Body of pancreas (tissue), 4 donors: Measurements from ENCODE around the gene UBQLN3. TPM values are rescaled to one million over a fixed set of nuclear protein-coding genes. Genes with fewer than 3 reads are reported as not detected.

Experiments used
- ATAC-seq: fragments of 150-250 bp; one replicate; pipeline ENCODE4 v1.9.1; 2016
- DNase-seq, 4 donors: peaks; one replicate each; pipeline ENCODE4 v3.0.0-alpha.2; 2019
- H3K27ac ChIP-seq, 4 donors: fragments of 200-600 bp; sonication (generic); 1 replicate in 3 of 4; 2 replicates in 1 of 4; pipeline versions ENCODE4 v1.5.1 to v1.6.1; 2016 to 2019; ENCODE audit warnings: mild to moderate bottlenecking in 1 of 4, mixed read lengths in 1 of 4, moderate library complexity in 1 of 4
- H3K27me3 ChIP-seq, 2 donors: fragments of 200-600 bp; sonication (generic); one replicate each; pipeline ENCODE4 v1.6.0; 2016; ENCODE audit warnings: mild to moderate bottlenecking in 1 of 2
- H3K36me3 ChIP-seq, 2 donors: fragments of 200-600 bp; sonication (generic); replicated peaks in 1 of 2; 2 replicates each; pipeline ENCODE4 v1.5.1; 2016; ENCODE audit warnings: low read depth in 2 of 2; ENCODE audit not compliant: insufficient read depth in 1 of 2
- H3K4me1 ChIP-seq: fragments of 200-600 bp; sonication (generic); one replicate; pipeline ENCODE4 v1.6.0; 2016
- H3K4me3 ChIP-seq, 2 donors: fragments of 200-600 bp; sonication (generic); 1 replicate in 1 of 2; 2 replicates in 1 of 2; pipeline ENCODE4 v1.5.1; 2016 to 2019
- H3K9me3 ChIP-seq, 3 donors: fragments of 200-600 bp; sonication (generic); 1 replicate in 2 of 3; 2 replicates in 1 of 3; pipeline ENCODE4 v1.5.1; 2016
- POLR2A ChIP-seq, 3 donors: fragments of 450-650 bp; IDR thresholded peaks; one replicate each; pipeline ENCODE4 v1.6.1; 2016; ENCODE audit warnings: antibody characterized with exemption in 3 of 3, mild to moderate bottlenecking in 2 of 3
- WGBS, 2 donors: methylation state at CpG; one replicate each; pipeline ENCODE4 v1.1.5; 2017; 5-methylcytosine and 5-hydroxymethylcytosine counted together
- intact Hi-C: fragments of 100-400 bp; cut with DNase I; formaldehyde crosslinking; loops from one replicate; pipeline ENCODE4 v1.15.1; 2023
- total RNA-seq, 2 donors: library from RNA; depleted of rRNA; stranded (reverse); fragments of >200 nt; gene quantifications; one replicate each; pipeline ENCODE4 v1.1.0, GENCODE V29; 2016
- TF ChIP-seq, protein P1 (sequence below), 7 experiments: fragments of 450-650 bp in 4 of 7; fragments of 200-600 bp in 3 of 7; sonication (generic) in 3 of 7; IDR thresholded peaks; one replicate each; pipeline ENCODE4 v1.5.1; 2016 to 2019; ENCODE audit warnings: antibody characterized with exemption in 7 of 7

UBQLN3 gene
- total RNA-seq, 2 donors from 2014 or later: 1.3 TPM; not detected in 1

DNA sequence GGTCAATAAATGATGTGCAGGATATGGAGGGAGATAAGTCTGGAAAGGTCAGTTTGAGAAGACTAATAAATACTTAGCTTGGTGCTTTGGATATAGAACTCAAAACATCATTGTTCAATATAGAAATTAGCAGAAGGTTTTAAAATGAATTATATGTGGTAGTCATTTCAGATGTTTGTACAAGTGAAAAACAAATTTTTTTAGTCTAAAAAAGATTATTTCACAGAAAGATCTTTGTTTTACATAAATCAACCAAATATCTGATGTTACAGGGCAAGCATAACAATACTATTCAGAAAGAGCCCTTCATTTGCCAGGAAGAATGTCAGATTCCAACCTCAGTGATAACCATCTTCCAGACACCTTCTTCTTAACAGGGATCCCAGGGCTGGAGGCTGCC, 21.4 kb downstream of the UBQLN3 start, which contains the start of gene OR52D1:
TSS of gene OR52D1 (plus strand) at position 301 of the 400 bp plus-strand sequence. CDS start at position 323, 22 bp downstream.
- H3K9me3 ChIP-seq: no peaks in the 10 kb centered on the region
- H3K4me1 ChIP-seq: no peaks in the 10 kb centered on the region
- no peak within 1 kb of the TSS for H3K4me3 ChIP-seq
- intact Hi-C loops: loop anchor here (10.0 kb wide), 1 partner anchor 316 kb away; the partner anchor contains the start of gene OR52N2
- DNase-seq (no peak), ATAC-seq (no peak)
- H3K36me3 ChIP-seq: no peaks in the 10 kb centered on the region
- TF ChIP-seq, protein P1, sequence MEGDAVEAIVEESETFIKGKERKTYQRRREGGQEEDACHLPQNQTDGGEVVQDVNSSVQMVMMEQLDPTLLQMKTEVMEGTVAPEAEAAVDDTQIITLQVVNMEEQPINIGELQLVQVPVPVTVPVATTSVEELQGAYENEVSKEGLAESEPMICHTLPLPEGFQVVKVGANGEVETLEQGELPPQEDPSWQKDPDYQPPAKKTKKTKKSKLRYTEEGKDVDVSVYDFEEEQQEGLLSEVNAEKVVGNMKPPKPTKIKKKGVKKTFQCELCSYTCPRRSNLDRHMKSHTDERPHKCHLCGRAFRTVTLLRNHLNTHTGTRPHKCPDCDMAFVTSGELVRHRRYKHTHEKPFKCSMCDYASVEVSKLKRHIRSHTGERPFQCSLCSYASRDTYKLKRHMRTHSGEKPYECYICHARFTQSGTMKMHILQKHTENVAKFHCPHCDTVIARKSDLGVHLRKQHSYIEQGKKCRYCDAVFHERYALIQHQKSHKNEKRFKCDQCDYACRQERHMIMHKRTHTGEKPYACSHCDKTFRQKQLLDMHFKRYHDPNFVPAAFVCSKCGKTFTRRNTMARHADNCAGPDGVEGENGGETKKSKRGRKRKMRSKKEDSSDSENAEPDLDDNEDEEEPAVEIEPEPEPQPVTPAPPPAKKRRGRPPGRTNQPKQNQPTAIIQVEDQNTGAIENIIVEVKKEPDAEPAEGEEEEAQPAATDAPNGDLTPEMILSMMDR (IDR thresholded peaks at IDR 0.05): no peak
- no peak for TF ChIP-seq POLR2A (IDR thresholded peaks at IDR 0.05)
- H3K27me3 ChIP-seq: no peaks in the 10 kb centered on the region
- H3K27ac ChIP-seq: no peak within 1 kb of the TSS

DNA sequence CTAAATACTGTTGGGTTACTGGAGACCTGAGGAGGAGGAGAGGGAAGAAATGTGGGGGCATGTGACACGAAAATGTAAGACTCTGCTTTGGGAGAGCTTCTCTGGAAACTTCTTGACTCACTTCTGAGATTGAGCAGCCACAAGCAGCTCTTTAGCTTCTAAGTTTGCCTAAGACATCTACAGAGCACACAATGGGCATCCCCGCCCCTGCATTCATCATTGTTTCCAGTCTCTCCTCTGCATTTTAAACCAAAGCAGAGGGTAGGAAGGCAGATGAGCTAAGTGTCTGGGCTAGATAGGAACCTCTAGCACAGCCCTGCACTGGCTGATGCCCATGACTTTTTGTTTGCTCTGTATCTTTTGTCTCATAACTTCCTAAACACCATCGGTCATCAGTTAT, 23.3 kb downstream of the UBQLN3 start:
- Histone ChIP-seq H3K27me3 (no peaks in the 10 kb centered on the region), H3K4me1 (no peaks in the 10 kb centered on the region), H3K4me3 (no peak overlapping the region), H3K27ac (no peak overlapping the region), H3K36me3 (no peaks in the 10 kb centered on the region), H3K9me3 (no peaks in the 10 kb centered on the region)
- no peak for TF ChIP-seq POLR2A (IDR thresholded peaks at IDR 0.05)
- TF ChIP-seq, protein P1 (IDR thresholded peaks at IDR 0.05): no peak
- intact Hi-C loops: loop anchor here (10.0 kb wide), 1 partner anchor 318 kb away; the partner anchor contains the start of gene OR52N2
- WGBS, 2 donors: 49 to 56% methylated on average over 3 of the region's 3 CpGs
- DNase-seq (no peak), ATAC-seq (no peak)

DNA sequence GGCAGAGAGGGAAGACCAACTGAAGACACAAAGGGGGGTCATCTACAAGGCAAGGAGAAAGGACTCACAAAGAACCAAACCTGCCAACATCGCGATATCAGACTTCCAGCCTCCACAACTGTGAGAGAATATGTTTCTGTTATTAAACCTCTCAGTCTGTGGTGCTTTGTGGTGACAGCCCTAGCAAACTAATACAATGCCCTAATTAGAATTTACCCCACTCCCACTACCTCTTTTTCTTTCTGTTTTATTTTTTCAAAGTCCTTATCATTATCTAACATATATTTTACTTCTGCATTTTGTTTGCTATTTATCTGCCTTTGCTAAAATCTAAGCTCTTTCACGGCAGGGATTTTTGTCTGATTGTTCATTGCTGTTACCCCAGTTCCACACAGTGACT, 23.8 kb downstream of the UBQLN3 start:
- H3K27ac ChIP-seq: no peak overlapping the region
- intact Hi-C loops: loop anchor here (10.0 kb wide), 1 partner anchor 319 kb away; the partner anchor contains the start of gene OR52N2
- no peaks in the 10 kb centered on the region for H3K27me3 ChIP-seq
- H3K9me3 ChIP-seq: no peaks in the 10 kb centered on the region
- ATAC-seq (no peak), DNase-seq (no peak)
- 82% methylated on average over 3 of the region's 3 CpGs for WGBS, 2 donors
- no peaks in the 10 kb centered on the region for H3K4me1 ChIP-seq
- TF ChIP-seq, protein P1 (IDR thresholded peaks at IDR 0.05): no peak
- no peak for TF ChIP-seq POLR2A (IDR thresholded peaks at IDR 0.05)
- no peaks in the 10 kb centered on the region for H3K36me3 ChIP-seq
- no peak overlapping the region for H3K4me3 ChIP-seq

DNA sequence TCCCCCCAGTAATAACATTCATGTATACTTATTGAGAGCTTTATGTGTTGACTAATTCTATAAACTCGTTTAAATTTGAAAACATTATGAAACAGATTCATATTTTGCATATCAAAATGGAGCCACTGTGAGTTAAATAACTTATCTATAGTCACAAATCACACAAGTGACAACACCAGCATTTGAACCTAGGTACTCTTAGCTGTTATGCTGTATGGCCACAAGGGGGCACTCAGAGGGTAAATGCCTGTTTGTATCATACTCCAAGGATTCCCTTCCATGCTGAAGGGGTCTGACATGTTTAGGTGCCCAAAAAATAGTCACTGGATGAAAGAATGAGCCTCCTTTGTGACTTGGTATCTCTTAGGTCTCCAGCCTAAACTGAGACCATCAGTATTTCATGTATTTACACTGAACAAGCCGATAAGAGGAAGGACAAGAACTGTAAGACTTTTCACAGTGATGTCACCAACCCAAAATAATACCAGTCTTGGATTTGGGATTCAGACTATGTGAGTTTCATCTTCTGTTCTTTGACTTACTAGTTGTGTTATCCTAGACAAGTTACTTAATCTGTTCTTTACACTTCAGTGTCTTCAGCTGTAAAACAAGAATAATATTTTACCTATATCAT, 33.5 kb downstream of the UBQLN3 start:
- Histone ChIP-seq H3K27ac (no peak overlapping the region), H3K36me3 (no peaks in the 10 kb centered on the region), H3K4me3 (no peak overlapping the region), H3K4me1 (no peaks in the 10 kb centered on the region), H3K9me3 (no peaks in the 10 kb centered on the region), H3K27me3 (no peaks in the 10 kb centered on the region)
- peak; percentile 56 for ATAC-seq
- TF ChIP-seq, protein P1 (IDR thresholded peaks at IDR 0.05): peak; percentile 40 to 74 (median 65)
- no peak for TF ChIP-seq POLR2A (IDR thresholded peaks at IDR 0.05)
- DNase-seq: peak; percentile 43 to 54 (median 47)
- WGBS, 2 donors: 34% methylated on average over 2 of the region's 2 CpGs
- intact Hi-C loops: no loop called here

DNA sequence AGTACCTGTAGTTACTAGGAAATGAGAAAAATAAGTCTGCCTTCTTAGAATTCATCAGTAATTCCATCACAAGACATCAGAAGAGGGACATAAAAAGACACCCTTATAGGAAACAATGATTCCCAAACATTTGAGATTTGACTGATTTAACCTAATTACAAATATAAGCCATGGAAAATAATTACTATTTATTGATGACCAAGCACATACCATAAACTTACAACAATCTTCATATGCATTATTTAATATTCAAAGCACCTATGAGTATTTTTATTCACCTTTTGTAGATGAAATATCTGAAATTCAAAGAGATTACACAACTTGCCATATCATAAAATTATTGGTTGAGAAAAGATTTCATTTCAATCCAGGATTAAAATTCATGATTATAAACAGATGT, 35.8 kb downstream of the UBQLN3 start:
- ATAC-seq (no peak), DNase-seq (no peak)
- TF ChIP-seq, protein P1 (IDR thresholded peaks at IDR 0.05): no peak
- no peak for TF ChIP-seq POLR2A (IDR thresholded peaks at IDR 0.05)
- no peaks in the 10 kb centered on the region for H3K27me3 ChIP-seq
- no peak overlapping the region for H3K4me3 ChIP-seq
- H3K36me3 ChIP-seq: no peaks in the 10 kb centered on the region
- intact Hi-C loops: no loop called here
- no peak overlapping the region for H3K27ac ChIP-seq
- H3K9me3 ChIP-seq: no peaks in the 10 kb centered on the region
- H3K4me1 ChIP-seq: no peaks in the 10 kb centered on the region
